ENCODE data around the gene CDCA7L.

The CDCA7L gene

GRCh38 chr7:21920936-21921335 is 24.8 kb downstream of the CDCA7L start:
- H3K4me1 ChIP-seq (ENCODE audit: low read length) = no peaks in the 10 kb centered on the region
- no peaks in the 10 kb centered on the region for H3K9me2 ChIP-seq (replicated peaks; ENCODE audit: insufficient read depth, low read length)
- no peak overlapping the region for H3K9ac ChIP-seq (ENCODE audit: low read length)
- TF ChIP-seq CTCF (IDR thresholded peaks at IDR 0.05; ENCODE audit: low read length) (no peak), EZH2phosphoT487 (IDR thresholded peaks at IDR 0.05; ENCODE audit: low read length) (no peak), EZH2 (optimal IDR thresholded peaks at IDR 0.05; ENCODE audit: low read depth, low read length) (no peak)
- H2AFZ ChIP-seq (ENCODE audit: low read length) = no peak overlapping the region
- DNase-seq = no peak
- H3K9me3 ChIP-seq (replicated peaks; ENCODE audit: insufficient read depth, low read length) = no peaks in the 10 kb centered on the region
- H3K27me3 ChIP-seq (replicated peaks; ENCODE audit: insufficient read depth, low read length) = no peaks in the 10 kb centered on the region
- no peaks in the 10 kb centered on the region; the same call in 1 of the 2 replicates for H3K36me3 ChIP-seq (replicated peaks; ENCODE audit: insufficient read depth, low read length)
- peaks cover 87% of the 10 kb centered on the region for H3K79me2 ChIP-seq (ENCODE audit: low read length)
- H4K20me1 ChIP-seq (ENCODE audit: insufficient read depth, low read length) = peaks cover 18% of the 10 kb centered on the region
- no peak overlapping the region for H3K27ac ChIP-seq (ENCODE audit: low read length)
- no peaks in the 10 kb centered on the region for H3F3A ChIP-seq (ENCODE audit: insufficient read depth, low read length)
- no peak overlapping the region for H3K4me2 ChIP-seq (ENCODE audit: low read depth, low read length)
- H3K4me3 ChIP-seq (ENCODE audit: low read length) = no peak overlapping the region

DNA sequence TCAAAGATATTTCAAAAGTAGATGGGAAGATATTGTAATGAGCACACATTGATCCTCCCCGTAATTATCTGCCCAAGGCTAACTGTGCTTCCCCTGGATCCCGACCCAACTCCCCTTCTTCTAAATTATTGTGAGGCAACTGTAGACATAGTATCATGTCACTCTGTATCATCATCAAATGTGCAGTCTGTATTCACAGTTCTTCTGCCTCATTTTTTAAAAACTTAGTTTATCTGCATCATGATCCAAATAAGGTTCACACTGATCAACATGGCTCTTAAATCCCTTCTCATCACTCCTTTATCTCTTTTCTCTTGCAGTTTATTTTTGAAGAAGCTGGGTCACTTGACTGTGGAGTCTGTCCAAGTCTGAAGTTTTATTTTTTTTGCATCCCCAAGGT is 27.5 kb downstream of the CDCA7L start:
- no peaks in the 10 kb centered on the region for H3K9me2 ChIP-seq (replicated peaks; ENCODE audit: insufficient read depth, low read length)
- no peak overlapping the region for H3K27ac ChIP-seq (ENCODE audit: low read length)
- H3F3A ChIP-seq (ENCODE audit: insufficient read depth, low read length) = no peaks in the 10 kb centered on the region
- H3K36me3 ChIP-seq (replicated peaks; ENCODE audit: insufficient read depth, low read length) = no peaks in the 10 kb centered on the region
- H3K79me2 ChIP-seq (ENCODE audit: low read length) = peaks cover 65% of the 10 kb centered on the region
- H2AFZ ChIP-seq (ENCODE audit: low read length) = no peak overlapping the region
- H3K9me3 ChIP-seq (replicated peaks; ENCODE audit: insufficient read depth, low read length) = no peaks in the 10 kb centered on the region
- H3K4me2 ChIP-seq (ENCODE audit: low read depth, low read length) = no peak overlapping the region
- TF ChIP-seq CTCF (IDR thresholded peaks at IDR 0.05; ENCODE audit: low read length) (no peak), EZH2 (optimal IDR thresholded peaks at IDR 0.05; ENCODE audit: low read depth, low read length) (no peak), EZH2phosphoT487 (IDR thresholded peaks at IDR 0.05; ENCODE audit: low read length) (no peak)
- H3K9ac ChIP-seq (ENCODE audit: low read length) = no peak overlapping the region
- H3K4me1 ChIP-seq (ENCODE audit: low read length) = no peaks in the 10 kb centered on the region
- H3K27me3 ChIP-seq (replicated peaks; ENCODE audit: insufficient read depth, low read length) = no peaks in the 10 kb centered on the region
- H3K4me3 ChIP-seq (ENCODE audit: low read length) = no peak overlapping the region
- DNase-seq = no peak
- peaks cover 13% of the 10 kb centered on the region for H4K20me1 ChIP-seq (ENCODE audit: insufficient read depth, low read length)

DNA sequence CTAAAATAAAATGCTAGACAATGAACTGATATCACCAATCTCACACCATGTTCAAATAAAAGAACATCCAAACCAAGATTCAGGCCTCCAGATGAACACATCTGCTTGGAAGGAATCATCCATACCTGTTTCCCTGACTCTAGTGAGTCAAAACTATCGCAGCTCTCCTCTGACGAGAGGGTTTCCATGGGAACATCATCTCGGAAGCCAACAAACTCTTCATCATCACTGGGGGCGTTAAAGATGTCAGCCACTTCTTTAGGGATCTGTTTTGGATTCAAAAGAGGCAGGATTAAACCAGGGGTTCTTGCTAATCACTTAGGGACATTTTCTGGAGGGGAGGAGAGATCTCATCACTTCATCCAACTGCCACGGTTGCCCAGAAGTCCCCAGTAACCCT is 29.1 kb downstream of the CDCA7L start:
- Histone ChIP-seq H3K27me3 (replicated peaks; ENCODE audit: insufficient read depth, low read length) (no peaks in the 10 kb centered on the region), H3F3A (ENCODE audit: insufficient read depth, low read length) (no peaks in the 10 kb centered on the region), H3K79me2 (ENCODE audit: low read length) (peaks cover 54% of the 10 kb centered on the region), H4K20me1 (ENCODE audit: insufficient read depth, low read length) (peaks cover 3% of the 10 kb centered on the region; the same call in 1 of the 2 replicates), H3K27ac (ENCODE audit: low read length) (no peak overlapping the region), H3K9me3 (replicated peaks; ENCODE audit: insufficient read depth, low read length) (no peaks in the 10 kb centered on the region), H3K4me1 (ENCODE audit: low read length) (no peaks in the 10 kb centered on the region), H3K9ac (ENCODE audit: low read length) (no peak overlapping the region), H2AFZ (ENCODE audit: low read length) (no peak overlapping the region), H3K4me3 (ENCODE audit: low read length) (no peak overlapping the region), H3K36me3 (replicated peaks; ENCODE audit: insufficient read depth, low read length) (no peaks in the 10 kb centered on the region), H3K4me2 (ENCODE audit: low read depth, low read length) (no peak overlapping the region), H3K9me2 (replicated peaks; ENCODE audit: insufficient read depth, low read length) (no peaks in the 10 kb centered on the region)
- no peak for DNase-seq
- TF ChIP-seq CTCF (IDR thresholded peaks at IDR 0.05; ENCODE audit: low read length) (no peak), EZH2 (optimal IDR thresholded peaks at IDR 0.05; ENCODE audit: low read depth, low read length) (no peak), EZH2phosphoT487 (IDR thresholded peaks at IDR 0.05; ENCODE audit: low read length) (no peak)
